Stimulated activated effector memory CD8-positive, alpha-beta T cell treated with anti-CD3 and anti-CD28 coated beads, Interleukin-12 subunit alpha, Interleukin-12 subunit beta, amount 100 ng/mL, for 72 hours (primary cell): ENCODE measurements around the gene APOBEC3B.
A peak's percentile ranks its signal among the peaks of the same experiment; 100 is the strongest.
"Not testable (repeated sequence)": the region's sequence is repeated elsewhere in the genome, so short reads cannot be mapped to it uniquely, and the experiment has no call there.

Experiments
- ATAC-seq: fragments of 150-1000 bp; cut with Tn5 transposase; 2 replicates; pipeline ENCODE4 v1.10.0; 2021
- DNase-seq, 2 donors: peaks; one replicate each; pipeline ENCODE4 v3.0.0; 2021 to 2022; ENCODE audit warnings: low spot score in 2 of 2
- H3K27ac Mint-ChIP-seq: one replicate; pipeline ENCODE4 v1.8.0; 2022; ENCODE audit warnings: mild to moderate bottlenecking, mixed read lengths
- H3K36me3 Mint-ChIP-seq: one replicate; pipeline ENCODE4 v1.8.0; 2022; ENCODE audit warnings: mild to moderate bottlenecking, mixed read lengths
- H3K4me1 Mint-ChIP-seq: one replicate; pipeline ENCODE4 v1.8.0; 2022; ENCODE audit warnings: mixed read lengths
- H3K4me3 Mint-ChIP-seq: one replicate; pipeline ENCODE4 v1.8.0; 2022; ENCODE audit warnings: mild to moderate bottlenecking, mixed read lengths
- H3K9me3 Mint-ChIP-seq: one replicate; pipeline ENCODE4 v1.8.0; 2022; ENCODE audit warnings: mixed read lengths

Gene APOBEC3B

DNA sequence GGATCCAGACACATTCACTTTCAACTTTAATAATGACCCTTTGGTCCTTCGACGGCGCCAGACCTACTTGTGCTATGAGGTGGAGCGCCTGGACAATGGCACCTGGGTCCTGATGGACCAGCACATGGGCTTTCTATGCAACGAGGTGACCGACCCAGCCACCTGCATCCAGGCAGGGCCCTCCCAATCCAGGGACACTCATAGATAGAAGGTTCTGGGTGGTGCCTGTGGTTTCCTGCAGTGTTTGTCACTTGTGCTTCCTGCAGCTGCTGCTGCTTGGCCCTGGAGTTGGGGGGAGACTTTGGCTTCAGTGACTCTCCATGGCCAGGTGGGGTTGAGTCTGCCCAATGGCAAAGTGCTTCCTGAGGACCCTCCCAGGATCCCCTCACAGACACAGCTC lies 7.3 kb downstream of the APOBEC3B start:
- Mint-ChIP-seq H3K36me3 (peaks cover 8% of the 10 kb centered on the region), H3K4me1 (peaks cover 48% of the 10 kb centered on the region), H3K9me3 (no peaks in the 10 kb centered on the region), H3K4me3 (no peak overlapping the region), H3K27ac (peak overlapping the region; percentile 79)
- DNase-seq = no peak
- ATAC-seq = no peak

- ATAC-seq = peak; percentile 6
- DNase-seq, H3K9me3 Mint-ChIP-seq, H3K27ac Mint-ChIP-seq, H3K4me3 Mint-ChIP-seq, H3K36me3 Mint-ChIP-seq: not testable (repeated sequence)
- peaks cover 19% of the 10 kb centered on the region for H3K4me1 Mint-ChIP-seq
These were observed 10.8 kb downstream of the APOBEC3B start for GRCh38 chr22:38992871-38993371.

DNA sequence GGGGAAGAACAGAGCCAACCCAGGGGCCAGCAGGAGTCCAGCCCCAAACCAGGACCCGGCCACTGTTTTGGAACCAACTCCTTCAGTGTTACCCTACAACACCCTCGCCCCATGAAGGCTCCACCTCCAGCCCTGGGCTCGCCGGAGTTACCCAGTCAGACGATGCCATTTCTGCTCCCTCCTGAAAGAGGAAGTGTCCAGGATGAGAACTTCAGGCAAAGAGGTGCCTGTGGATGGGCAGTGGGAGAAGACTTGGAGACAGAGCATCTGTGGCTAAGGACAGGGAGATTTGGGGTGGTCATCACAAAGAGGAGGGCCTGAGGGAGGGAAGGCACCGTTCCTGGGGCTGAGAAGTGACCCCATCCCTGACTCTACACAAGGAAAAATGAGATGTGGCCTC lies 14.0 kb downstream of the APOBEC3B start:
- Mint-ChIP-seq H3K4me1 (peaks cover 5% of the 10 kb centered on the region), H3K9me3 (peaks cover 2% of the 10 kb centered on the region), H3K4me3 (no peak overlapping the region), H3K27ac (no peak overlapping the region), H3K36me3 (peaks cover 6% of the 10 kb centered on the region)
- DNase-seq = no peak
- ATAC-seq = no peak

DNA sequence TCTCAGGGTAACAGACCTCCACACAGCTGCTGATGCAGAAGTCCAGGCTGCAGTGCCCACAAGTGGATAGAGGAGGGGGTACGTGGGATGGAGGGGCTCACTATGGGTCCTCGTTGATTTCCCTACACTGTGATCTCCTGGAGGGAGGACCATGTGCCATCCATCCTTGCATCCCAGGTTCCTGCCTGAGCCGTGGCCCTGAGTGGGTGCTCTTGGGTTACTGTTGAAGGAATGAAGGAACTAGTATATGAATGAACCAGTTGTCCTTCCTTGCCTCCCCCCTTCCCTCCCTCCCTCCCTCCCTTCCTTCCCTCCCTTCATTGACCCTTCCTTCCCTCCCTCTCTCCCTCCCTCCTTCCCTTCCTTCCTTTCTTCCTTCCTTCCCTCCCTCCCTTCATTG lies 15.4 kb downstream of the APOBEC3B start:
- Mint-ChIP-seq H3K4me3 (no peak overlapping the region), H3K36me3 (peaks cover 6% of the 10 kb centered on the region), H3K9me3 (peaks cover 2% of the 10 kb centered on the region), H3K4me1 (peaks cover 5% of the 10 kb centered on the region), H3K27ac (peak overlapping the region; percentile 52)
- DNase-seq = no peak
- no peak for ATAC-seq

DNA sequence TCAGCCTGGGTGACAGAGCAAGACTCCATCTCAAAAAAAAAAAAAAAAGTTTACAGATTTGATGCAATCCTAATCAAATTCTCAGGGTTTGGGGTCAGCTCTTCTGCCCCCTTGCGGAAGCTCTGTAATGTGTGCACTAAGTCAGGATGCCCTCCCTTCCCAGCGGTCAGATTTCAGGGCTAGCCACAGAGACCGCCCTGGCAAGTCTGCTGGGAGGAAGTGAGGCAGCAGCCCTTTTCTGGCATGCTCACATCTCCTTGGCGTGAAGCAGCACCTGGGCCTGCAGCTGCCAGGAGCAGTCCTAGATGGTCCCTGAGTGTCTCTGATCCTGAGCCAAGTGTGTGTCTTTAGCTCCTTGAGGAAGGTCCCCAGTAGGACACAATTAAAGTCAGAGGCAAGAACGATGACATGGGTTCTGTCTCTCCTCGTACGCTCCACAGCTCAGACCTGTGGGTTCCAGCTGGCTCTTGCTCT lies 21.1 kb downstream of the APOBEC3B start:
- Mint-ChIP-seq H3K4me1 (peaks cover 18% of the 10 kb centered on the region), H3K27ac (peak overlapping the region; percentile 32), H3K4me3 (no peak overlapping the region), H3K36me3 (peaks cover under 1% of the 10 kb centered on the region), H3K9me3 (no peaks in the 10 kb centered on the region)
- DNase-seq (peak; percentile 69 to 84), ATAC-seq (peak; percentile 98)

- no peaks in the 10 kb centered on the region for H3K9me3 Mint-ChIP-seq
- ATAC-seq (no peak), DNase-seq (no peak)
- H3K36me3 Mint-ChIP-seq = no peaks in the 10 kb centered on the region
- no peak overlapping the region for H3K27ac Mint-ChIP-seq
- peaks cover 18% of the 10 kb centered on the region for H3K4me1 Mint-ChIP-seq
- no peak overlapping the region for H3K4me3 Mint-ChIP-seq
These were observed 25.0 kb downstream of the APOBEC3B start for GRCh38 chr22:39007177-39007576.

GRCh38 chr22:39008271-39008850 lies 26.2 kb downstream of the APOBEC3B start:
- DNase-seq, H3K9me3 Mint-ChIP-seq, H3K36me3 Mint-ChIP-seq, H3K27ac Mint-ChIP-seq, ATAC-seq, H3K4me3 Mint-ChIP-seq: not testable (repeated sequence)
- H3K4me1 Mint-ChIP-seq = peaks cover 22% of the 10 kb centered on the region

DNA sequence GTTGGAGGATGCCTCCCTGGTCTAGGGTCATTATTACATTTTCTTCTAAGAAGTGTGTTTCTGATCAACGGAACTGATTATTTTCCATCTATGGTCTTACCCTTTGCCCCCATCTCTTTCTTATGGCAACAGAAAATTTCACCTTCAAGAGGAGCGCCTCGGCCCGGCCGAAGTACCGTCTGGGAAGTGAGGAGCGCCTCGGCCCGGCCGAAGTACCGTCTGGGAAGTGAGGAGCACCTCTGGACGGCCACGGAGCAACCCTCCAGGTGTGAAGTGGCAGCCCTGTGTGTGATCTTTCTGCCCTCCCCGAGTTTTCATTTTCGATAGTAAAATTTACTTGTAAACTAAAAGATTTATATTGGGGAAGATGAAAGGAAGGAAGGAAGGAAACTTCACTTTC lies 28.8 kb downstream of the APOBEC3B start:
- DNase-seq (no peak), ATAC-seq (no peak)
- no peaks in the 10 kb centered on the region for H3K9me3 Mint-ChIP-seq
- peak overlapping the region; percentile 97 for H3K27ac Mint-ChIP-seq
- H3K36me3 Mint-ChIP-seq = peaks cover 23% of the 10 kb centered on the region
- H3K4me1 Mint-ChIP-seq = peaks cover 29% of the 10 kb centered on the region
- H3K4me3 Mint-ChIP-seq = no peak overlapping the region

DNA sequence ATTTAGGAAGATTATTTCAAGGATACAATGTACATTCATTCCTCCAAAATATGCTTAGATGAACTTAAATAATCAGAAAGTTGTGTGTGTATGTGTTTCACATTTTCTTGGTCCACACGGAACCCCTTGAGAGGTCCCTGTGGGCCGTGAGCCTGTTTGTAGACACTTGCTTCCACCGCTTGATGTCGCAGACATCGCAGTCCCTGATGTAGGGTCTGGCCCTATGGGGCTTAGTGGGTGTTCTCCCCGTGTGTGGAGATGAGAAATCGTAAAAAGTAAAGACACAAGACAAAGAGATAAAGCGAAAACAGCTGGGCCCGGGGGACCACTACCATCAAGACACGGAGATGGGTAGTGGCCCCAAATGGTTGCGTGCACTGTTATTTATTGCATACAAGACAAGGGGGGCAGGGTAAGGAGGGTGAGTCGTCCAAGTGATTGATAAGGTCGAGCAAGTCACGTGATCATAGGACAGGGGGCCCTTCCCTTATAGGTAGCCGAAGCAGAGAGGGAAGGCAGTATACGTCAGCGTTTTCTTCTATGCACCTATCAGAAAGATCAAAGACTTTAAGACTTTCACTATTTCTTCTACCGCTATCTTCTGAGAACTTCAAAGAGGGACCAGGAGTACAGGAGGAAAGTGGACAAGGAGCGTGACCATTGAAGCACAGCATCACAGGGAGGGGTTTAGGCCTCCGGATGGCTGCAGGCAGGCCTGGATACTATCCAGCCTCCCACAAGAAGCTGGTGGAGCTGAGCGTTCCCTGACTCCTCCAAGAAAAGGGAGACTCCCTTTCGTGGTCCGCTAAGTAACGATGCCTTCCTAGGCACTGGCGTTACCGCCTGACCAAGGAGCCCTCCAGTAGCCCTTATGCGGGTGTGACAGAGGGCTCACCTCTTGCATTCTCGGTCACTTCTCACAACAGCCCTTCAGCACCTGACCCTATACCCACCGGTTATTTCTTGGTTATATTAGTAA lies 30.7 kb downstream of the APOBEC3B start:
- Mint-ChIP-seq H3K4me1 (peaks cover 41% of the 10 kb centered on the region), H3K36me3 (peaks cover 42% of the 10 kb centered on the region), H3K9me3 (no peaks in the 10 kb centered on the region), H3K4me3 (peak overlapping the region; percentile 98), H3K27ac (peak overlapping the region; percentile 97)
- DNase-seq (no peak), ATAC-seq (no peak)

- not testable (repeated sequence) for DNase-seq, ATAC-seq, H3K9me3 Mint-ChIP-seq
- Mint-ChIP-seq H3K27ac (peak overlapping the region; percentile 97), H3K4me1 (peaks cover 44% of the 10 kb centered on the region), H3K4me3 (peak overlapping the region; percentile 98), H3K36me3 (peaks cover 50% of the 10 kb centered on the region)
These were observed 31.4 kb downstream of the APOBEC3B start for GRCh38 chr22:39013561-39013941.

GRCh38 chr22:39013942-39014722 lies 32.0 kb downstream of the APOBEC3B start, which contains the start of gene APOBEC3C:
APOBEC3C (plus strand) TSS chr22:39014257; CDS start chr22:39014363, 106 bp downstream.
- Mint-ChIP-seq H3K27ac (peak within 1 kb of the TSS; percentile 97), H3K4me1 (peaks cover 46% of the 10 kb centered on the region), H3K4me3 (peak within 1 kb of the TSS; percentile 98), H3K36me3 (peaks cover 55% of the 10 kb centered on the region), H3K9me3 (no peaks in the 10 kb centered on the region)
- ATAC-seq (peak; percentile 99), DNase-seq (peak; percentile 61 to 90)

GRCh38 chr22:39014723-39015121 lies 32.6 kb downstream of the APOBEC3B start:
- Mint-ChIP-seq H3K4me3 (peak overlapping the region; percentile 98), H3K27ac (peak overlapping the region; percentile 97), H3K4me1 (peaks cover 46% of the 10 kb centered on the region), H3K36me3 (peaks cover 61% of the 10 kb centered on the region)
- DNase-seq, H3K9me3 Mint-ChIP-seq: not testable (repeated sequence)
- peak; percentile 51 for ATAC-seq

- Mint-ChIP-seq H3K36me3 (peaks cover 80% of the 10 kb centered on the region), H3K27ac (peak overlapping the region; percentile 85), H3K4me1 (peaks cover 49% of the 10 kb centered on the region), H3K9me3 (no peaks in the 10 kb centered on the region), H3K4me3 (peak overlapping the region; percentile 98)
- ATAC-seq (no peak), DNase-seq (no peak)
These were observed 34.4 kb downstream of the APOBEC3B start for GRCh38 chr22:39016592-39016991.

- H3K4me1 Mint-ChIP-seq = peaks cover 44% of the 10 kb centered on the region
- ATAC-seq (no peak), DNase-seq (no peak)
- H3K4me3 Mint-ChIP-seq = peak overlapping the region; percentile 98
- no peaks in the 10 kb centered on the region for H3K9me3 Mint-ChIP-seq
- peak overlapping the region; percentile 85 for H3K27ac Mint-ChIP-seq
- peaks cover 92% of the 10 kb centered on the region for H3K36me3 Mint-ChIP-seq
These were observed 35.6 kb downstream of the APOBEC3B start for GRCh38 chr22:39017596-39018365.
